Osteocyte (in vitro differentiated cells): Measurements from ENCODE around the gene CGB1. TPM values are rescaled to one million over a fixed set of nuclear protein-coding genes. Genes with fewer than 3 reads are reported as not detected.
A peak's percentile ranks its signal among the peaks of the same experiment; 100 is the strongest.

Experiments used
- DNase-seq: peaks from one replicate; pipeline ENCODE4 v3.0.0; 2021; ENCODE audit warnings: mixed read lengths; ENCODE audit not compliant: unreplicated experiment; ENCODE audit errors: extremely low spot score
- H3K27ac Mint-ChIP-seq: one replicate; pipeline ENCODE4 v1.8.0; 2021; ENCODE audit warnings: mild to moderate bottlenecking, mixed read lengths; ENCODE audit not compliant: unreplicated experiment
- H3K27me3 Mint-ChIP-seq: one replicate; pipeline ENCODE4 v1.8.0; 2021; ENCODE audit warnings: mixed read lengths; ENCODE audit not compliant: unreplicated experiment
- H3K36me3 Mint-ChIP-seq: one replicate; pipeline ENCODE4 v1.8.0; 2021; ENCODE audit warnings: mixed read lengths; ENCODE audit not compliant: unreplicated experiment
- H3K4me1 Mint-ChIP-seq: one replicate; pipeline ENCODE4 v1.8.0; 2021; ENCODE audit warnings: mixed read lengths; ENCODE audit not compliant: unreplicated experiment
- H3K4me3 Mint-ChIP-seq: one replicate; pipeline ENCODE4 v1.8.0; 2021; ENCODE audit warnings: mild to moderate bottlenecking, moderate library complexity, mixed read lengths; ENCODE audit not compliant: unreplicated experiment
- H3K9me3 Mint-ChIP-seq: one replicate; pipeline ENCODE4 v1.8.0; 2021; ENCODE audit warnings: mixed read lengths; ENCODE audit not compliant: unreplicated experiment
- total RNA-seq: library from RNA; stranded (reverse); gene quantifications from 2 replicates; pipeline ENCODE4 v1.2.1, GENCODE V29; 2021
- TF ChIP-seq, protein P1 (sequence below): fragments of 200-600 bp; sonication (generic); IDR thresholded peaks from 2 replicates; pipeline ENCODE4 v1.5.0; 2021; ENCODE audit warnings: antibody characterized with exemption, mild to moderate bottlenecking, moderate library complexity

The CGB1 gene
- total RNA-seq, 1 donor from 2014 or later = not detected

DNA sequence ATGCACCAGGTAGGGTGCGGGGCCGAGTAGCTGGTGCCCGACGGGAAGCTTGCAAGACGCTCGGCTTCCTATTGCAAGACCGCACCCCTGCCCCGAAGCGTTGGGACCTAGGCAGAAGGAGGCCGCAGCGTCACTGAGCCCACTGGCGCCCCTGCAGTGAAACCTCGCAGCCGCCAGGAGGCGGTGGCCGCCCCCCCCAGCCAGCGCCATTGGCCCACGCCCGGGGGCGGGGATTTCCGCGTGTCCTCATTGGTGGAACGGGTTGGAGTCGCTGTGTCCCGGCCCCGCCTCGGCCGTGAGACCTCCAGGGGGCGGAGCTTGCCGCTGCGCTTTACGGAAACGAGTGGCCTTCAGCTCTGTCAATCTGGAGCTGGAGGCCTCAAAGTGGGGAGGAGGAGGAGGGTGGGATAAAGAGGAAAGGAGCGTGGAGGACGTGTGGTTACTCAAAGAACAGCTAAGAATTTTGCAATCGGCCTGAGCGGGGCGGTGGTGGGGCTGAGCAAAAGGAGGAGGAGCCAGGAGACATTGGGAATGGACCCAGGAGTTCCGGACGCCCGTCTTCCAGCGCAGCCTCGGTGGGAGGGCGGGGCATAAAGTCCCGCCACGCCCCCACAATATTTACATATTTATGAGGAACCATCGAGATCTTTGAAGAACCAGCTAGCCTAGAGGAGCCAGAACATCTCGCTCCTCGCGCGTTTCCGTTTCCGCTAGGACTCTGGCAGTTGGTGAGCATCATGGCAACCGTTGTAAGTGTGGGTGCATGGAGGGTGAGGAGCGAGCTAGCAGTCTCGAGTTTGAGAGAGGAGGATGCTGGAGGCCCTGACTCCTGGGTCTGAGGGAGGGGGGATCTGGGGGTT is 43.3 kb downstream of the CGB1 start, which contains the start of the genes GYS1 and RUVBL2:
GYS1 (minus strand) TSS at position 135 of the 860 bp plus-strand sequence. CDS start 197 bp downstream, outside the sequence.
RUVBL2 (plus strand) TSS at position 713 of the 860 bp plus-strand sequence; CDS start at position 738, 25 bp downstream.
- no peaks in the 10 kb centered on the region for H3K27me3 Mint-ChIP-seq
- TF ChIP-seq, protein P1, sequence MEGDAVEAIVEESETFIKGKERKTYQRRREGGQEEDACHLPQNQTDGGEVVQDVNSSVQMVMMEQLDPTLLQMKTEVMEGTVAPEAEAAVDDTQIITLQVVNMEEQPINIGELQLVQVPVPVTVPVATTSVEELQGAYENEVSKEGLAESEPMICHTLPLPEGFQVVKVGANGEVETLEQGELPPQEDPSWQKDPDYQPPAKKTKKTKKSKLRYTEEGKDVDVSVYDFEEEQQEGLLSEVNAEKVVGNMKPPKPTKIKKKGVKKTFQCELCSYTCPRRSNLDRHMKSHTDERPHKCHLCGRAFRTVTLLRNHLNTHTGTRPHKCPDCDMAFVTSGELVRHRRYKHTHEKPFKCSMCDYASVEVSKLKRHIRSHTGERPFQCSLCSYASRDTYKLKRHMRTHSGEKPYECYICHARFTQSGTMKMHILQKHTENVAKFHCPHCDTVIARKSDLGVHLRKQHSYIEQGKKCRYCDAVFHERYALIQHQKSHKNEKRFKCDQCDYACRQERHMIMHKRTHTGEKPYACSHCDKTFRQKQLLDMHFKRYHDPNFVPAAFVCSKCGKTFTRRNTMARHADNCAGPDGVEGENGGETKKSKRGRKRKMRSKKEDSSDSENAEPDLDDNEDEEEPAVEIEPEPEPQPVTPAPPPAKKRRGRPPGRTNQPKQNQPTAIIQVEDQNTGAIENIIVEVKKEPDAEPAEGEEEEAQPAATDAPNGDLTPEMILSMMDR = peak; percentile 99
- peaks cover 25% of the 10 kb centered on the region for H3K4me1 Mint-ChIP-seq
- DNase-seq = peak; percentile 100
- peaks cover 7% of the 10 kb centered on the region for H3K36me3 Mint-ChIP-seq
- H3K27ac Mint-ChIP-seq = peak within 1 kb of the TSS; percentile 98
- H3K4me3 Mint-ChIP-seq = peak within 1 kb of the TSS; percentile 94
- no peaks in the 10 kb centered on the region for H3K9me3 Mint-ChIP-seq

DNA sequence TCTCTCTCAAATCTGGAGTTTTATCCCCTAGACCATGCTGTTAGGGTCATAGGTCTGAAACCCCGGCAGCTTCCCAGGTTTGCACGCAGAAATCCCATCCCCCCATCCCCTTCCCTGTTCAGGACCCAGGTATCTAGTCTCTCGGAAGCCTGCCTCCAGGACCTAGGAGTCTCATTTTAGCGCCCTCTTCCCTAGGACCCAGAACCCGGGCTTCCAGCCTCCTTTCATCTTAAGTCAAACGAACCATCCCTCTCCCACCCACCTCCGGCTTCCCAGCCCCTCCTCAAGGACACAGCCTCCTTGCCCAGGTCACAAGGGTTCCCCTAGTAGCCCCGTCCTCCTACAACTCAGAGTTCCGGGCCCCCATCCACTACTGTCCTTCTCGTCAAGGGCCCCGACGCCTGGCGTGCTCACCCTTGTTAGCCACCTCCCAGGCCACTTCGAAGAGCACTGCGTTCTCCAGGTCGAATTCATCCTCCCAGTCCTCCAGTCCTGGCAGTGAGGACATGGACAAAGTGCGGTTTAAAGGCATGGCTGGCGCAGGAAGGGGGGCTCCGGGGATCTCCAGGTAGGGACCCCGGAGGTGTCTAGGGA is 44.0 kb downstream of the CGB1 start:
- Mint-ChIP-seq H3K27ac (peak overlapping the region; percentile 89), H3K4me1 (peaks cover 25% of the 10 kb centered on the region), H3K4me3 (peak overlapping the region; percentile 94), H3K36me3 (peaks cover 9% of the 10 kb centered on the region), H3K27me3 (no peaks in the 10 kb centered on the region), H3K9me3 (no peaks in the 10 kb centered on the region)
- TF ChIP-seq, protein P1 = no peak
- DNase-seq = no peak

DNA sequence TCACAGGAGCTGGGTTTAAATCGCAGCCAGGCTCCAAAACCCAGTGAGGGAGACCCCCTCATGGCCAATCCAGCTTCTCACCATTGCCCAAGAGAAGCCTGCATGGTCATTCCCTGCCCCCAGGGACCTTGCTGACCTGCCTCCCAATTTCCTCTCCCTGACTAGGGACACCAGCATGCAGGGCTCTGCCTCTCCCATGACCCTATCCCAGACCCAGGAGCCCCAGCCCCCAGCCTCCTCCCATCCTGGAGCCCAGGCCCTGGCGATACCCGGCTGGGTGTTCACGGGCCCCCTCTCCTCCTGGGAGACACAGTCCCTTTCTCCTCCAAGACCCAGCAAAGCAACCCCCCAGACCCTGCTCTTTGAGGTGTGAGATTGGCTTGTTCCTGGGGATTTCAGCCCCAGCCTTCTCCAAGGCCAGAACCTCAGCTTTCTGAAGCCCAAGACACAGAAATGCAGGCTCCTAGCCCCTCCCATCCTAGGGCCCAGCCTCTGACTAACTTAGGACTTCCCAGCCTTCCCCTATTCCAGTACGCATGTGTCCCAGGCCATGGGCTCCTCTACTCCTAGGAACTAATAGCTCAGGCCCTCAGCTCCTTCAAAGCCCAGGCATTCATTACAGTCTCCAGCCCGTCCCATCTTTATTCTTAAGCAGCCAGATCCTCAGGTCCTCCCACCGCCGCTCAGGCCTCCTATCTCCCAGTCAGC is 44.7 kb downstream of the CGB1 start:
- TF ChIP-seq, protein P1 = no peak
- peak overlapping the region; percentile 89 for H3K27ac Mint-ChIP-seq
- H3K4me1 Mint-ChIP-seq = peaks cover 25% of the 10 kb centered on the region
- no peaks in the 10 kb centered on the region for H3K27me3 Mint-ChIP-seq
- H3K9me3 Mint-ChIP-seq = no peaks in the 10 kb centered on the region
- H3K4me3 Mint-ChIP-seq = peak overlapping the region; percentile 94
- peaks cover 8% of the 10 kb centered on the region for H3K36me3 Mint-ChIP-seq
- DNase-seq = no peak

DNA sequence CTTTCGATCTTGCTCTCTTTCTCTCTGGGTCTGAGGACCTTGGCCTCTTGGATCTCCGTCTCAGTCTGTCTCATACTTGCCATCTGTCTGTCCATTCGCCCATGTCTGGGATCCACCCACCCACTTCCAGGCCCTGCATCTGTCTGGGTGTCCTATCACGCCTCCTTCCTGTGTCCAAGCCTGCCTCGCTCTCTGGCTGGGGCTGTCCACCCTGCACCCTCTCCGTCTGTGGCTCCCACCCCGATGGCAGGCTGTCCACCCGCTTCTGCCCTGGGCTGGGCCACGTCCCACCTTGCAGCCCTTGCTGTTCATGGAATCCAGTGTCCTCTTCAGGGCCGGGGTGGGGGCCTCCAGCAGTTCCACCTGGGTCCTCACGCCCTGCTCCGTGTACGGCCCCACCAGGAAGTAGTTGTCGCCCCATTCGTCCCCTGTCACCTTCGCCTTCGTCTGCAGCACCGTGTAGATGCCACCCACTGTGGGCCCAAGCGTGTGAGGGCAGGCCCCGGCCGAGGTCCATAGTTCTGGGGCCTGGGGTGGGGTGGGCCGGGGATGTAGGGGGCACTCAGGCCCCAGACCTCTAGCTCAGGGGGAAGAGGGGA is 45.6 kb downstream of the CGB1 start:
- DNase-seq = no peak
- Mint-ChIP-seq H3K27ac (peak overlapping the region; percentile 34), H3K27me3 (no peaks in the 10 kb centered on the region), H3K36me3 (peaks cover 10% of the 10 kb centered on the region), H3K4me1 (peaks cover 25% of the 10 kb centered on the region), H3K4me3 (peak overlapping the region; percentile 26), H3K9me3 (no peaks in the 10 kb centered on the region)
- TF ChIP-seq, protein P1 = no peak
